ENCODE results near the gene PDXP.

Gene PDXP

GRCh38 chr22:37710675-37711074 is 52.2 kb downstream of the PDXP start:
- no peak for TF ChIP-seq YY1 (IDR thresholded peaks at IDR 0.05; ENCODE audit: low read depth)
- no peak for TF ChIP-seq RAD21 (IDR thresholded peaks at IDR 0.05; ENCODE audit: low read depth)
- TF ChIP-seq FOXM1 (IDR thresholded peaks at IDR 0.05; ENCODE audit: borderline replicate concordance, low read depth) = no peak
- no peak for TF ChIP-seq TCF12 (IDR thresholded peaks at IDR 0.05; ENCODE audit: low read depth)
- no peak for TF ChIP-seq CREB1 (IDR thresholded peaks at IDR 0.05; ENCODE audit: low read depth)
- TF ChIP-seq ZBTB7A (IDR thresholded peaks at IDR 0.05; ENCODE audit: low read depth) = no peak
- no peak for TF ChIP-seq NFIC (IDR thresholded peaks at IDR 0.05)
- no peak for TF ChIP-seq CEBPB (IDR thresholded peaks at IDR 0.05)
- TF ChIP-seq EGR1 (IDR thresholded peaks at IDR 0.05) = no peak
- no peak for TF ChIP-seq MAX (IDR thresholded peaks at IDR 0.05)
- no peak for TF ChIP-seq REST (IDR thresholded peaks at IDR 0.05; ENCODE audit: low read depth)
- TF ChIP-seq USF1 (IDR thresholded peaks at IDR 0.05) = no peak
- no peak for TF ChIP-seq TAF1 (IDR thresholded peaks at IDR 0.05; ENCODE audit: low read depth)
- TF ChIP-seq EP300 (IDR thresholded peaks at IDR 0.05; ENCODE audit: borderline replicate concordance) = no peak
- no peak for TF ChIP-seq TEAD4 (IDR thresholded peaks at IDR 0.05)

GRCh38 chr22:37711490-37711889 is 53.0 kb downstream of the PDXP start:
- TF ChIP-seq YY1 (IDR thresholded peaks at IDR 0.05; ENCODE audit: low read depth) = no peak
- no peak for TF ChIP-seq EGR1 (IDR thresholded peaks at IDR 0.05)
- no peak for TF ChIP-seq TCF12 (IDR thresholded peaks at IDR 0.05; ENCODE audit: low read depth)
- no peak for TF ChIP-seq TEAD4 (IDR thresholded peaks at IDR 0.05)
- TF ChIP-seq RAD21 (IDR thresholded peaks at IDR 0.05; ENCODE audit: low read depth) = no peak
- TF ChIP-seq TAF1 (IDR thresholded peaks at IDR 0.05; ENCODE audit: low read depth) = no peak
- no peak for TF ChIP-seq ZBTB7A (IDR thresholded peaks at IDR 0.05; ENCODE audit: low read depth)
- TF ChIP-seq NFIC (IDR thresholded peaks at IDR 0.05) = no peak
- TF ChIP-seq CREB1 (IDR thresholded peaks at IDR 0.05; ENCODE audit: low read depth) = no peak
- TF ChIP-seq EP300 (IDR thresholded peaks at IDR 0.05; ENCODE audit: borderline replicate concordance) = no peak

- TF ChIP-seq CEBPB (IDR thresholded peaks at IDR 0.05) (no peak), TCF12 (IDR thresholded peaks at IDR 0.05; ENCODE audit: low read depth) (no peak), FOXM1 (IDR thresholded peaks at IDR 0.05; ENCODE audit: borderline replicate concordance, low read depth) (no peak), ZBTB7A (IDR thresholded peaks at IDR 0.05; ENCODE audit: low read depth) (no peak), CREB1 (IDR thresholded peaks at IDR 0.05; ENCODE audit: low read depth) (no peak), REST (IDR thresholded peaks at IDR 0.05; ENCODE audit: low read depth) (no peak), YY1 (IDR thresholded peaks at IDR 0.05; ENCODE audit: low read depth) (no peak), EP300 (IDR thresholded peaks at IDR 0.05; ENCODE audit: borderline replicate concordance) (no peak), TEAD4 (IDR thresholded peaks at IDR 0.05) (no peak), TAF1 (IDR thresholded peaks at IDR 0.05; ENCODE audit: low read depth) (no peak), NFIC (IDR thresholded peaks at IDR 0.05) (no peak), MAX (IDR thresholded peaks at IDR 0.05) (no peak)
Observed at GRCh38 chr22:37713761-37714160, 55.2 kb downstream of the PDXP start.

- no peak for TF ChIP-seq FOXM1 (IDR thresholded peaks at IDR 0.05; ENCODE audit: borderline replicate concordance, low read depth)
- no peak for TF ChIP-seq TAF1 (IDR thresholded peaks at IDR 0.05; ENCODE audit: low read depth)
- TF ChIP-seq EGR1 (IDR thresholded peaks at IDR 0.05) = no peak
- no peak for TF ChIP-seq ZBTB7A (IDR thresholded peaks at IDR 0.05; ENCODE audit: low read depth)
- no peak for TF ChIP-seq TEAD4 (IDR thresholded peaks at IDR 0.05)
- TF ChIP-seq EP300 (IDR thresholded peaks at IDR 0.05; ENCODE audit: borderline replicate concordance) = no peak
Observed at GRCh38 chr22:37714634-37715033, 56.1 kb downstream of the PDXP start.

- no peak for TF ChIP-seq YY1 (IDR thresholded peaks at IDR 0.05; ENCODE audit: low read depth)
- TF ChIP-seq RAD21 (IDR thresholded peaks at IDR 0.05; ENCODE audit: low read depth) = no peak
Observed at GRCh38 chr22:37715760-37716159, 57.2 kb downstream of the PDXP start.
